Osteoblast (primary cell): ENCODE data around the gene RPL29. TPM values are rescaled to one million over a fixed set of nuclear protein-coding genes. Genes with fewer than 3 reads are reported as not detected.
A peak's percentile ranks its signal among the peaks of the same experiment; 100 is the strongest.

Source experiments
- DNase-seq: peaks from one replicate; pipeline ENCODE4 v3.0.0; 2011; ENCODE audit warnings: low spot score, mixed read lengths; ENCODE audit not compliant: insufficient read length; ENCODE audit errors: missing footprints
- H2AFZ ChIP-seq: 2 replicates; pipeline ENCODE4 v1.6.0; 2011; ENCODE audit warnings: mild to moderate bottlenecking, low read length
- H3K27ac ChIP-seq: 2 replicates; pipeline ENCODE4 v1.5.1; 2011; ENCODE audit warnings: mild to moderate bottlenecking, low read depth, low read length, moderate library complexity
- H3K27me3 ChIP-seq: 2 replicates; pipeline ENCODE4 v1.6.0; 2012; ENCODE audit warnings: mild to moderate bottlenecking, control low read depth, inconsistent platforms, low read length, moderate library complexity; ENCODE audit not compliant: insufficient read depth
- H3K36me3 ChIP-seq: 2 replicates; pipeline ENCODE4 v1.5.1; 2011; ENCODE audit warnings: mild to moderate bottlenecking, low read length, control low read depth, moderate library complexity; ENCODE audit not compliant: insufficient read depth
- H3K4me1 ChIP-seq: 2 replicates; pipeline ENCODE4 v1.5.1; 2011; ENCODE audit warnings: mild to moderate bottlenecking, low read length, control low read depth, moderate library complexity; ENCODE audit not compliant: insufficient read depth
- H3K4me2 ChIP-seq: 2 replicates; pipeline ENCODE4 v1.6.0; 2011; ENCODE audit warnings: mild to moderate bottlenecking, low read length; ENCODE audit not compliant: insufficient read depth
- H3K4me3 ChIP-seq: fragments of 200-600 bp; sonication (generic); 3 replicates; pipeline ENCODE4 v1.5.1; 2012; ENCODE audit warnings: mild to moderate bottlenecking, low read length, inconsistent platforms; ENCODE audit not compliant: insufficient read depth
- H3K79me2 ChIP-seq: 2 replicates; pipeline ENCODE4 v1.6.0; 2012; ENCODE audit warnings: mild to moderate bottlenecking, low read length, control low read depth, inconsistent platforms; ENCODE audit not compliant: insufficient read depth
- H3K9me3 ChIP-seq: 2 replicates; pipeline ENCODE4 v1.5.1; 2011; ENCODE audit warnings: low read depth, low read length, control low read depth
- H4K20me1 ChIP-seq: 2 replicates; pipeline ENCODE4 v1.6.0; 2012; ENCODE audit warnings: mild to moderate bottlenecking, low read length, control low read depth; ENCODE audit not compliant: insufficient read depth
- small RNA-seq: library from RNA; depleted of rRNA; stranded (forward); fragments of <200 nt; gene quantifications from one replicate; pipeline ENCODE3, GENCODE V24; 2012
- total RNA-seq: library from RNA; depleted of rRNA; stranded (reverse); fragments of >200 nt; gene quantifications from 2 replicates; pipeline ENCODE4 v1.2.3, GENCODE V29; 2012
- TF ChIP-seq, protein P1 (sequence below): IDR thresholded peaks from 2 replicates; pipeline ENCODE4 v1.5.1; 2011; ENCODE audit warnings: mild to moderate bottlenecking, low read depth, low read length, moderate library complexity; ENCODE audit errors: extremely low read depth

Gene RPL29
- total RNA-seq, 1 donor, result 862 TPM

DNA sequence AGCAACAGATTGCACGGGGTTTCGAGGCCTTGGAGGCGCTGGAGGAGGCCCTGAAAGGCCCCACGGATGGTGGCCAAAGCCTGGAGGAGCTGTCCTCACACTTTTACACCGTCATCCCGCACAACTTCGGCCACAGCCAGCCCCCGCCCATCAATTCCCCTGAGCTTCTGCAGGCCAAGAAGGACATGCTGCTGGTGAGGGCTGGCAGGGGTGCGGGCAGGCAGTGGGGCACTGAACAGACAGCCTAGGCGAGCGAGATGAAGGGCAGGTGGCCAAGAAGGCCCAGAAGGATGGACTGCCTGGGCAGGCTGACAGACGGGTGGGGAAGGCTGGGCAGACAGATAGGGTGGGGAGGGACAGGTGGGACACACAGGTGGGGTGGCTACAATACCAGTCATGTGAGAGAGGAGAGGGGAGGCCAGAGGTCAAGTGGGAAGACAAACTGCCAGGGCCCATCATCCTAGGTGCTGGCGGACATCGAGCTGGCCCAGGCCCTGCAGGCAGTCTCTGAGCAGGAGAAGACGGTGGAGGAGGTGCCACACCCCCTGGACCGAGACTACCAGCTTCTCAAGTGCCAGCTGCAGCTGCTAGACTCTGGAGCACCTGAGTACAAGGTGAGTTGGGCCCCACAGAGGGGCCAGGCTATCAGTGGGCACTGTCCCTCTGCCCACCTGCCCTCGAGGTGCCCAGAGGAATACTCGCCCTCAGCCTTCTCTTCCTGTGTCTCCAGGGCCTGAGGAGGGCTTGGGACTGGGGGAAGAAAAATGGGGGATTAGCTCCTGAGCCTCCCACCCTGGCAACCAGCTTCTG, 50.5 kb downstream of the RPL29 start:
- peaks cover 25% of the 10 kb centered on the region for H3K4me1 ChIP-seq
- DNase-seq, result peak; percentile 60
- no peak overlapping the region for H3K4me2 ChIP-seq
- no peaks in the 10 kb centered on the region for H3K9me3 ChIP-seq
- no peak overlapping the region for H2AFZ ChIP-seq
- no peak overlapping the region for H3K4me3 ChIP-seq
- H4K20me1 ChIP-seq, result no peaks in the 10 kb centered on the region
- H3K36me3 ChIP-seq, result peaks cover 24% of the 10 kb centered on the region
- no peak overlapping the region for H3K27ac ChIP-seq
- H3K27me3 ChIP-seq, result no peaks in the 10 kb centered on the region
- peaks cover 14% of the 10 kb centered on the region for H3K79me2 ChIP-seq
- TF ChIP-seq, protein P1, sequence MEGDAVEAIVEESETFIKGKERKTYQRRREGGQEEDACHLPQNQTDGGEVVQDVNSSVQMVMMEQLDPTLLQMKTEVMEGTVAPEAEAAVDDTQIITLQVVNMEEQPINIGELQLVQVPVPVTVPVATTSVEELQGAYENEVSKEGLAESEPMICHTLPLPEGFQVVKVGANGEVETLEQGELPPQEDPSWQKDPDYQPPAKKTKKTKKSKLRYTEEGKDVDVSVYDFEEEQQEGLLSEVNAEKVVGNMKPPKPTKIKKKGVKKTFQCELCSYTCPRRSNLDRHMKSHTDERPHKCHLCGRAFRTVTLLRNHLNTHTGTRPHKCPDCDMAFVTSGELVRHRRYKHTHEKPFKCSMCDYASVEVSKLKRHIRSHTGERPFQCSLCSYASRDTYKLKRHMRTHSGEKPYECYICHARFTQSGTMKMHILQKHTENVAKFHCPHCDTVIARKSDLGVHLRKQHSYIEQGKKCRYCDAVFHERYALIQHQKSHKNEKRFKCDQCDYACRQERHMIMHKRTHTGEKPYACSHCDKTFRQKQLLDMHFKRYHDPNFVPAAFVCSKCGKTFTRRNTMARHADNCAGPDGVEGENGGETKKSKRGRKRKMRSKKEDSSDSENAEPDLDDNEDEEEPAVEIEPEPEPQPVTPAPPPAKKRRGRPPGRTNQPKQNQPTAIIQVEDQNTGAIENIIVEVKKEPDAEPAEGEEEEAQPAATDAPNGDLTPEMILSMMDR, result no peak

DNA sequence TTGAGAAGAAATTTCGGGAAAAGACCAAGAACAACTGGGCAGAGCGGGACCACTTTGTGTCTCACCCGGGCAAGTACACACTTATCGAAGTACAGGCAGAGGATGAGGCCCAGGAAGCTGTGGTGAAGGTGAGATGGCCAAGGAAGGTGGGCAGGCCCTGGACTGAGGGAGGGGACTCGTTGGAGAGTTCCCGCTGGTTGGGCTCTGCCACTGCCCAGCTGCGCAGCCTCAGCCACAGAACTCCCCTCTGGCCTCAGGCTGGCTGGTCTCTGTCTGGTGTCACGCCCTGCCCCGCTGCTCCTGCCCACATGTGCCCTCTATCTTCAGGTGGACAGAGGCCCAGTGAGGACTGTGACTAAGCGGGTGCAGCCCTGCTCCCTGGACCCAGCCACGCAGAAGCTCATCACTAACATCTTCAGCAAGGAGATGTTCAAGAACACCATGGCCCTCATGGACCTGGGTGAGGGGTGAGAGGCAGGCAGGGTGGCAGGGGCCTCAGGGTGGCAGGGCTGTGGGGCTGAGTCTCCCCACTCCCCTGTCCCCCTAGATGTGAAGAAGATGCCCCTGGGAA, 51.2 kb downstream of the RPL29 start:
- Histone ChIP-seq H3K4me2 (no peak overlapping the region), H3K27ac (no peak overlapping the region), H4K20me1 (no peaks in the 10 kb centered on the region), H3K79me2 (peaks cover 21% of the 10 kb centered on the region), H2AFZ (no peak overlapping the region), H3K9me3 (no peaks in the 10 kb centered on the region), H3K4me1 (peaks cover 25% of the 10 kb centered on the region), H3K36me3 (peaks cover 25% of the 10 kb centered on the region), H3K4me3 (no peak overlapping the region), H3K27me3 (no peaks in the 10 kb centered on the region)
- TF ChIP-seq, protein P1, result no peak
- peak; percentile 52 for DNase-seq

Small RNAs within 50 kb of the gene (small RNA-seq; reads per million reads assigned to genes)
- gene AC115284.1, result not detected

Other genes with a start within 250 kb of the RPL29 start
- gene IQCF6, start 216.7 kb downstream of the RPL29 start, total RNA-seq, result not detected in 2 replicates
- not detected in 2 replicates for gene IQCF2, start 134.3 kb downstream of the RPL29 start, total RNA-seq
- gene IQCF5, start 120.3 kb downstream of the RPL29 start, total RNA-seq, result not detected in 2 replicates
- not detected in 2 replicates for gene IQCF1, start 92.5 kb downstream of the RPL29 start, total RNA-seq
- 18.0 and 20.6 TPM in 2 replicates for gene RRP9, start 54.0 kb downstream of the RPL29 start, total RNA-seq
- gene PARP3, start 53.5 kb downstream of the RPL29 start, total RNA-seq, result 39.2 and 46.0 TPM in 2 replicates
- under 0.01 TPM in 1 of 2 replicates, not detected in the other for gene GPR62, start 40.5 kb downstream of the RPL29 start, total RNA-seq
- 19.7 and 22.4 TPM in 2 replicates for gene PCBP4, start 28.4 kb downstream of the RPL29 start, total RNA-seq
- gene ABHD14B, start 21.8 kb downstream of the RPL29 start, total RNA-seq, result 38.7 and 44.2 TPM in 2 replicates
- 16.5 and 18.8 TPM in 2 replicates for gene ABHD14A, start 20.8 kb downstream of the RPL29 start, total RNA-seq
- gene ACY1, start 12.4 kb downstream of the RPL29 start, total RNA-seq, result 35.7 and 37.6 TPM in 2 replicates
- gene DUSP7, start 60.7 kb upstream of the RPL29 start, total RNA-seq, result 12.7 and 13.8 TPM in 2 replicates
- gene POC1A, start 158.5 kb upstream of the RPL29 start, total RNA-seq, result 1.8 and 3.2 TPM in 2 replicates
- gene ALAS1, start 202.3 kb upstream of the RPL29 start, total RNA-seq, result 35.4 and 39.1 TPM in 2 replicates
- gene TLR9, start 229.8 kb upstream of the RPL29 start, total RNA-seq, result not detected in 2 replicates
- 115 and 138 TPM in 2 replicates for gene TWF2, start 243.3 kb upstream of the RPL29 start, total RNA-seq
- gene PPM1M, start 249.9 kb upstream of the RPL29 start, total RNA-seq, result 23.9 and 28.2 TPM in 2 replicates